GM20000 (cell line): ENCODE data around the gene DHTKD1.
"Not testable (repeated sequence)": the region's sequence is repeated elsewhere in the genome, so short reads cannot be mapped to it uniquely, and the experiment has no call there.

Experiments used
- DNase-seq: peaks from one replicate; pipeline ENCODE4 v3.0.0; 2012; ENCODE audit warnings: low spot score
- CTCF ChIP-seq: IDR thresholded peaks from 2 replicates; pipeline ENCODE4 v1.5.1; 2012; ENCODE audit warnings: mild to moderate bottlenecking, control low read depth; ENCODE audit errors: extremely low read depth, missing control alignments

DHTKD1 gene

GRCh38 chr10:12156367-12157123 lies 87.8 kb downstream of the DHTKD1 start:
- DNase-seq, result no peak
- no peak for TF ChIP-seq CTCF

GRCh38 chr10:12158111-12158510 lies 89.4 kb downstream of the DHTKD1 start:
- no peak for DNase-seq
- TF ChIP-seq CTCF, result no peak

DNA sequence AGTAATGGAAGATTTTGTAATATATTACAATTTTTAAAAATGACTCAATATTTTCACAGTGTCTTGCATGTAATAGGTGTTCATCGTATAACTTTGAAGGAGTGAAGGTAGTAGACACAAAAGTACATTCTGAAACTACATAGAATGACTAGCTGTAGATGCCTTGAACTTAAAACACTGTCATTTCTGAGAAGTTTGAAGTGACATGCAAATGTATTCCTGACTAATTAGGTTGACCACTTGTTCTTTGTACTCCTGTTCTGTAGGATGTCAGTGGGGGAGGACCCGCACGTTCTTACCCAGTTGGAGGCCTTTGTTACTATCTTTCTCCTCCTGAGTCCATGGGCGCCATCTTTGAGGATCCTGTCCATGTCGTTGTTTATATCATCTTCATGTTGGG lies 91.9 kb downstream of the DHTKD1 start:
- DNase-seq, result no peak
- TF ChIP-seq CTCF, result no peak

DNA sequence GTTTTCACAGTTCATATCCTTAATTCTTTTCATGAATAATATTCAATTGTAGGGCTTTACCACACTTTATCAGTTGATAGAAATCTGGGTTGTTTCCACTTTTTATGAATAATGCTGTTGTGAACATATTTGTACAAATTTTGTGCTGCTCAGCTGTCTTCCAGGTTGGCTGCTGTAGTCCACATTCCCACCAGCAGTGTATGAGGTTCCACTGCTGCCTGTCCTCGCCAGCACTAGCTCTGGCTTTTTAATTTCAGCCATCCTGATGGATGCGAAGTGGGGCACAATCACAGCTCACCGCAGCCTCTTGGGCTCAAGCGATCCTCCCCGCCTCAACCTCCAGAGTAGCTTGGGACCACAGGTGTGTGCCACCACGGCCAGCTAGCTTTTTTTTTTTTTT lies 94.2 kb downstream of the DHTKD1 start:
- no peak for TF ChIP-seq CTCF
- no peak for DNase-seq

DNA sequence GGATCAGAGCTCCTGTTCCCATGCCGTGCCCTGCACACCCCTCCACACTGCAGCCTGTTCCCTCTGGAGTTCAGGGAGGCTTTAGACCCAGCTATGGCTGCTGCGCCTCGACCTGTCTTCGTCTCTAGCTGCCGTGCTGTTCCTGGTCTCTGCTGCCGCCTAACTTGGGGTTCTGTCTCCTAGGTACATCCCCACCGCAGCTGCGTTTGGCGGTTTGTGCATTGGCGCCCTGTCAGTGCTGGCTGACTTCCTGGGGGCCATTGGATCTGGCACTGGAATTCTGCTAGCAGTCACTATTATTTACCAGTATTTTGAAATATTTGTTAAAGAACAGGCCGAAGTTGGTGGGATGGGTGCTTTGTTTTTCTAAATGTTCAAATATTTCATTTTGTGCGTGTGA lies 95.3 kb downstream of the DHTKD1 start:
- no peak for TF ChIP-seq CTCF
- no peak for DNase-seq

GRCh38 chr10:12165036-12165435 lies 96.3 kb downstream of the DHTKD1 start:
- no peak for DNase-seq
- no peak for TF ChIP-seq CTCF

GRCh38 chr10:12165999-12166775 lies 97.4 kb downstream of the DHTKD1 start:
- no peak for TF ChIP-seq CTCF
- DNase-seq, result no peak

DNA sequence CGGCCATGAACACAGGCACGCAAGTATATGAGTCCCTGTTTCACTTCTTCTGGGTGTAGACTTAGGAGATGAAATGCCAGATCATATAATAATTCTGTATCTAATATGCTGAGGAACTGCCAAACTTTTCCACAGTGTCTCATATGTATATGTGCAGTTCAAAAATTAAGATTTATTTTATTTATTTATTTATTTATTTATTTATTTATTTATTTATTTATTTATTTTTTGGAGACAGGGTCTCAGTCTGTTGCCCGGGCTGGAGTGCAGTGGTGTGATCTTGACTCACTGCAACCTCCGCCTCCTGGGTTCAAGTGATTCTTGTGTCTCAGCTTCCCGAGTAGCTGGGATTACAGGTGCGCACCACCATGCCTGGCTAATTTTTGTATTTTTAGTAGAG lies 102.8 kb downstream of the DHTKD1 start:
- not testable (repeated sequence) for DNase-seq
